Measurements from ENCODE around the gene C1QTNF4.

The C1QTNF4 gene

GRCh38 chr11:47595967-47596366, 1.8 kb upstream of the C1QTNF4 start:
- in situ Hi-C loops (cut with HindIII; ENCODE audit: low pct_ligation_motif_present, low pct_unique_long_range_greater_than_20kb, low sequenced_read_pairs): no loop called here
- no peak for DNase-seq

- no peak for DNase-seq
- in situ Hi-C loops (cut with HindIII; ENCODE audit: low pct_ligation_motif_present, low pct_unique_long_range_greater_than_20kb, low sequenced_read_pairs): no loop called here
Observed at GRCh38 chr11:47595029-47595428, 818 bp upstream of the C1QTNF4 start.

DNA sequence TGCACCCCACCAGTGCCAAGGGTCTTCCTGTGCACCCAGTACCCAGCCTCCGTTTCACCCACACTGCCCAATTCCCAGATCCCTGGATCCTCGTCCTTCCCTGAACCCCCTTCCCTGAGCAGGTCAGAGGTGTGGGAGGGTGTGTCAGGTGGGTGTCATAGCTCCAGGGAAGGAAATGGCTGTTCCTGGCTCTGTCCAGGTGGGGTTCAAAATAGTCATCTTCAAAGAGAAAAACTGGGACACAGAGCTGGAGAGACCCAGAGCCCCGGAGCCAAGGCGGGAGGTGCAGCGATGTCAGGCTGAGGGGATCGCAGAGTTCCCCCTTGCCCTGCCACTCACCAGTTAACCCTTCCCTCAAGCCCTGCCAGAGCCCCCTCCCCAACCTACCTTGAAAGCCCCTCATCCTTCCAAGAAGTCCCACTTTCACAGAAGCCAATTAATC, 698 bp downstream of the C1QTNF4 start:
- in situ Hi-C loops (cut with HindIII; ENCODE audit: low pct_ligation_motif_present, low pct_unique_long_range_greater_than_20kb, low sequenced_read_pairs): no loop called here
- DNase-seq: no peak

GRCh38 chr11:47592970-47593369, 1.2 kb downstream of the C1QTNF4 start:
- in situ Hi-C loops (cut with HindIII; ENCODE audit: low pct_ligation_motif_present, low pct_unique_long_range_greater_than_20kb, low sequenced_read_pairs): no loop called here
- DNase-seq: no peak

- in situ Hi-C loops (cut with HindIII; ENCODE audit: low pct_ligation_motif_present, low pct_unique_long_range_greater_than_20kb, low sequenced_read_pairs): no loop called here
- DNase-seq: no peak
Observed at GRCh38 chr11:47592251-47592650, 2.0 kb downstream of the C1QTNF4 start.

- DNase-seq: no peak
- in situ Hi-C loops (cut with HindIII; ENCODE audit: low pct_ligation_motif_present, low pct_unique_long_range_greater_than_20kb, low sequenced_read_pairs): no loop called here
Observed at GRCh38 chr11:47591764-47592163, 2.4 kb downstream of the C1QTNF4 start.

- in situ Hi-C loops (cut with HindIII; ENCODE audit: low pct_ligation_motif_present, low pct_unique_long_range_greater_than_20kb, low sequenced_read_pairs): no loop called here
- DNase-seq: no peak
Observed at GRCh38 chr11:47589977-47590861, 4.0 kb downstream of the C1QTNF4 start.

DNA sequence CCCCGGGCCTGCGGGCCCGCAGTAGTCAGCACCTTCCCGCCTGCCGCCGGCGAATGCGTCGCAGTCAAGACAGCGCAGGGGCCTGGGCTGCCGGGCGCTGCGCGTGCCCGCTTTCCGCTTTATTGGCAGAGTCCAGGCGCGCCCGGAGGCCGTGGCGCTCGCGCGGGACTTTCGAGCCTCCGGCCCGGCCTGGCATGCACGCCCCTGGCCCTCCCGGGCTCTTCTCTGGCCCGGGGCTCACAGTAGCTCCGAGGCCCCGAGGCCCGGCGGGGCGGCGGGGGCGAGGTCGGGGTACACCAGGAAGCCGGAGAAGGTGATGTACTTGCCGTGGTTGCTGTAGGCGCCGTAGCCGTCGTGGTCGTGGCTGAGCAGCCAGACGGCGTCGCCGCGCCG, 4.6 kb downstream of the C1QTNF4 start:
- DNase-seq: no peak
- in situ Hi-C loops (cut with HindIII; ENCODE audit: low pct_ligation_motif_present, low pct_unique_long_range_greater_than_20kb, low sequenced_read_pairs): no loop called here

- no peak for DNase-seq
- in situ Hi-C loops (cut with HindIII; ENCODE audit: low pct_ligation_motif_present, low pct_unique_long_range_greater_than_20kb, low sequenced_read_pairs): no loop called here
Observed at GRCh38 chr11:47589118-47589517, 5.1 kb downstream of the C1QTNF4 start.

DNA sequence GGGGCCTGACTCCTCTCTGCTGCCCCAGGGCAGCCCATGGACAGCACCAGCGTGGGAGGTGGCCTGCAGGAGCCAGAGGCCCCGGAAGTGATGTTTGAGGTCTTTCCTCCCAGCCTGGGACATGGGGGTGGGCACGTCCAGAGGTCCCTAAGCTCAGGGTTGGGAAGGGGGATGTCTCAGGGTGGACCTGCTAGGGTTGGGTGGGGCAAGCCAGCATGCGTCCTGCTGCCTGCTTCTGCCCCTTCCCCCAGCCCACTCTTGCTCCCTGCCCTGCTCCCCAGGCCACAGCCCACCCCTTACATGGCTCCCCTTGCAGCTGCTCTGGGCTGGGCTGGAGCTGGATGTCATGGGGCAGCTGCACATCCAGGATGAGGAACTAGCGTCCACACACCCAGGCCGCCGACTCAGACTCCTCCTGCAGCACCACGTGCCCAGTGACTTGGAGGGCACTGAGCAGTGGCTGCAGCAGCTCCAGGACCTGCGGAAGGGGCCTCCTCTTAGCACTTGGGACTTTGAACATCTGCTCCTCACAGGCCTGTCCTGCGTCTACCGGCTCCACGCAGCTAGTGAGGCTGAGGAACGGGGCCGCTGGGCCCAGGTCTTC, 6.4 kb downstream of the C1QTNF4 start:
- no peak for DNase-seq
- in situ Hi-C loops (cut with HindIII; ENCODE audit: low pct_ligation_motif_present, low pct_unique_long_range_greater_than_20kb, low sequenced_read_pairs): no loop called here

GRCh38 chr11:47587039-47587716, 7.0 kb downstream of the C1QTNF4 start:
- in situ Hi-C loops (cut with HindIII; ENCODE audit: low pct_ligation_motif_present, low pct_unique_long_range_greater_than_20kb, low sequenced_read_pairs): no loop called here
- no peak for DNase-seq

- no peak for DNase-seq
- in situ Hi-C loops (cut with HindIII; ENCODE audit: low pct_ligation_motif_present, low pct_unique_long_range_greater_than_20kb, low sequenced_read_pairs): no loop called here
Observed at GRCh38 chr11:47586098-47586855, 7.9 kb downstream of the C1QTNF4 start, which contains the start of gene FAM180B. Gene FAM180B (plus strand): TSS chr11:47586678. CDS start chr11:47586769, 91 bp downstream.

- in situ Hi-C loops (cut with HindIII; ENCODE audit: low pct_ligation_motif_present, low pct_unique_long_range_greater_than_20kb, low sequenced_read_pairs): no loop called here
- DNase-seq: no peak
Observed at GRCh38 chr11:47583844-47584243, 10.4 kb downstream of the C1QTNF4 start.

- DNase-seq: peak; percentile 85
- in situ Hi-C loops (cut with HindIII; ENCODE audit: low pct_ligation_motif_present, low pct_unique_long_range_greater_than_20kb, low sequenced_read_pairs): no loop called here
Observed at GRCh38 chr11:47578524-47579494, 15.4 kb downstream of the C1QTNF4 start, which contains the start of the genes KBTBD4 and NDUFS3. Gene KBTBD4 (minus strand): TSS chr11:47578970. CDS start chr11:47578951, 19 bp downstream. Gene NDUFS3 (plus strand): TSS chr11:47579074. CDS start chr11:47579092, 18 bp downstream.

- DNase-seq: no peak
- in situ Hi-C loops (cut with HindIII; ENCODE audit: low pct_ligation_motif_present, low pct_unique_long_range_greater_than_20kb, low sequenced_read_pairs): no loop called here
Observed at GRCh38 chr11:47577460-47578041, 16.7 kb downstream of the C1QTNF4 start.

DNA sequence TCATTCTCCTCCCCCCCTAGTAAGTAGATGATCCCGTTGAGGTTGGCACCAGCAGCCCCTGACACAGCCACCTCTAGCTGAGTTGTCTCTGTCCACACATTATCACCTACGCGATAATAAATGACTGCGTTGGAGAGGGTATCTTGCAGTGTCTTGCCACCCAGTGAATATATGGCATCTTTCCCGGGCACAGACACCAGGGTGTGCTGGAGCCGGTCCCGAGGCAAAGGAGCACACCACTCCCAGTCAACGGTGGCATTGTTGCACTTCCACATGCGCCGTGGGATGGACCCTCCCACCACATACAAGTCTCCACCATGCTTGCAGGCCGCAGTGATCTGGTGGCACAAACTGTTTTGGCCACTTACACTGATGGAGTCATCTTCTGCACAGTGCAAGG, 20.9 kb downstream of the C1QTNF4 start:
- no peak for DNase-seq
- in situ Hi-C loops (cut with HindIII; ENCODE audit: low pct_ligation_motif_present, low pct_unique_long_range_greater_than_20kb, low sequenced_read_pairs): no loop called here

GRCh38 chr11:47572715-47573255, 21.4 kb downstream of the C1QTNF4 start:
- DNase-seq: no peak
- in situ Hi-C loops (cut with HindIII; ENCODE audit: low pct_ligation_motif_present, low pct_unique_long_range_greater_than_20kb, low sequenced_read_pairs): no loop called here
